Astrocyte of the hippocampus (primary cell): ENCODE results near the gene NLRC5.

ENCODE experiments used
- DNase-seq: peaks from one replicate; pipeline ENCODE4 v3.0.0; 2011; ENCODE audit warnings: low read depth, low spot score

NLRC5 gene

GRCh38 chr16:57123974-57124674 lies 134.8 kb downstream of the NLRC5 start:
- DNase-seq = no peak

DNA sequence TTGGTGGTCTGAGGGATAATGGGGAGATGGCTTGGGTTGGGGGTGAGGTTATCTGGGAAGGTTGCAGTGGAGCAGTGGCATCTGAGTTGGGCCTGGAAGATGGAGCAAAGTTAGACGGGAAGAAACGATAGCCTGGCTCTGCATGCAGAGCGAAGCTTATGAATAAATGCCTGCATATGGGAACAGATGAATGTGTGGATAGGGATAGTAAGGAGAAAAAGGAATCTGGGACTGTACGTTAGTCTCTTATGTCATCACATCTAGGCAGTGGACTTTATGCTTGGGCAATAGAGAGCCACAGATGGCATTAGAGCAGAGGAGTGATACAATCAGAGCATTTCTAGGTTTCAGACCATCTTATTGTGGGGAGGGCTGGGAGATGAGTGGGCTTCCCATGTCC lies 136.0 kb downstream of the NLRC5 start:
- DNase-seq = no peak

DNA sequence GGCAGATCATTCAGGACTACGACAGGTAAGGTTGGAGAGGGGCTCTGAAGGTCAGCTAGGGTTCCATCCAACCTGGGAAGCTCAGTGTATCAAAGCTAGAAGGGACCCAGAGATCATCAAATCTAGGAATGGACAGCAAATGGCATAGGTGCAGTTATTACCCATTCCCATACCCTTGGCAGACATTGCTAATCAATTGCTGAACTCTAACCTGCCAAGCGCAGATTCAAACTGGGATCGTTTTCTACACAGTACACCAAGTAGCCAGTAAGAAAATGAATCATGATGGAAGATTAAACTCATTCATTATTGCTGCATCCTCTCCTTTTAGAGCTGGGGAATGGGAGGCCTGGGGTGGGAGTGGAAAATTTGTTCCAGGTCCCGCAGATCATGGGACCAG lies 136.6 kb downstream of the NLRC5 start:
- no peak for DNase-seq

DNA sequence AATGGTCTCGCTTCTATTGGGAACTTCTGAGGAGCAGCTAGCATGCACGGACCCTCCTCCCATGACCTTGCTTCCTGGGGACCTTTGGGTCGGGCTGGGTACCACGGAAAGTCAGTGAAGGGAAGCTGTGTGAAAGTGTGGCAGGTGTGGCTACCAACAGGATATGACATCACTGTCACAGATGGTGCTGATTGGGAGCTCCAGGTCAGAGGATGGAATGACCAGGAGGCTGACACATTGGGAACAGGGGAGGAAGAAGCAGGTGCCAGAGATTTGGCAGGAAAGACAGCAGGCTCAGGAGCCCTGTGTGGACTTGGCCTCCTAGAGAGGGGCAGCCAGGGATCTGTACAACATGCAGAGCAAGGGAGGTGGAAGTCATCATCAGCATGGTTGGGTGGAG lies 137.1 kb downstream of the NLRC5 start:
- DNase-seq = no peak

- no peak for DNase-seq
Measured at GRCh38 chr16:57127037-57127763, 137.8 kb downstream of the NLRC5 start.

- no peak for DNase-seq
Measured at GRCh38 chr16:57127836-57128235, 138.5 kb downstream of the NLRC5 start.

DNA sequence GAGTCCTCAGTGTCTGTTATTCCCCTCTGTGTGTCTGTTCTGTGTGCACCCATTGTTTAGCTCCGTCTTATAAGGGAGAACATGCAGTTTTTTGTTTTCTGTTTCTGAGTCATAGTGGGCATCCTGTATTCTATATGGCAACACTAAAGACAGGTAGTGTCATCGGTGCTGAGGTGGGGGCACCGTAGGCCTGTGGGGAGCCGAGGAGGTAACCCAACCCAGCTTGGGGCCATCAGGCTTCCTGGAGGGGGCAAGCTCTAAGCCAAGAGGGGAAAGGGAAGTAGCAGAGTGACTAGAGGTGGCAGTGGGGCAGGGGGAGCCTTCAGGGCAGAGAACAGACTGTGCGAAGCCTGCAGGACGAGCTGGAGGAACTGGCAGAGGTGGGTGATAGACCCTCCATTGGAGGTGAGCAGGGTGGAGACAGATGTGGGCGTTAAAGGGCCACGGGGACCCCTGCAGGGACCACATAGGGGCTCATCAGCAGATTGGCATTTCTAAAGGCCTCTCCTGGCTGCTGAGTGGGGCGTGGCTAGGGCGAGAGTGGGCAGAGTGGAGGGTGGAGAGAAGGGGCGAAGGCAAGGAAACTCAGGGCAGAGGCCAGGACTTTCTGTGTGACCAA lies 139.5 kb downstream of the NLRC5 start:
- DNase-seq = no peak

GRCh38 chr16:57130950-57131321 lies 141.6 kb downstream of the NLRC5 start:
- DNase-seq = no peak

DNA sequence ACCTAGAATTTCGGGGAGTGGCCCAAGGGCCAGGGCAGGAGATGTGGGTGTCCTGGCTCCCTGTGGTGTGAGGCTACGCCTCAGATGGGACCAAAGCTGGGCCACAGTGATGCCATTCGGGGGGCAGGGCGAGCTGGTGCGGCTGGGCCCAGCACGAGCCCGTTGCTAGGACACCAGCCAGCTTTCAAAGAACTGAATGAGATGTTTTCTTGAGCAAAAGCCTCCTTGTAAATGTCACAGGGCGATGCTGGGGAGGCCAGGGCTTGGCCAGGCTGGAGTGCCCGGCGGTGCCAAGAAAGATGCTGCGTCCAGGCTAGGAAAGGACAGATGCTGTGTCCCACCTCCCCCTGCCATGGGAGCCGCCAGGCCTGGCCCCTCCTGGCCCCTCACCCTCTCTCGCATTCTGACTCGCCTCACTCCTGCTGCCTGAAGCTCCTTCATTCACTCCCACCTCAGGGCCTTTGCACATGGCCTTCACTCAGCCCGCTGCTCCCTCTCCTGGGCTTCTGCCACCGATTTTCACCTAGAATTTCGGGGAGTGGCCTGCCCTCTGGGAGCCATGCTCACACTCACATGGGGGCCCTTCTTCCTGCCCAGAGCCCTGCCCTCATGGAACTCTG lies 142.1 kb downstream of the NLRC5 start:
- DNase-seq = peak; percentile 25

- no peak for DNase-seq
Measured at GRCh38 chr16:57132470-57132869, 143.1 kb downstream of the NLRC5 start.

DNA sequence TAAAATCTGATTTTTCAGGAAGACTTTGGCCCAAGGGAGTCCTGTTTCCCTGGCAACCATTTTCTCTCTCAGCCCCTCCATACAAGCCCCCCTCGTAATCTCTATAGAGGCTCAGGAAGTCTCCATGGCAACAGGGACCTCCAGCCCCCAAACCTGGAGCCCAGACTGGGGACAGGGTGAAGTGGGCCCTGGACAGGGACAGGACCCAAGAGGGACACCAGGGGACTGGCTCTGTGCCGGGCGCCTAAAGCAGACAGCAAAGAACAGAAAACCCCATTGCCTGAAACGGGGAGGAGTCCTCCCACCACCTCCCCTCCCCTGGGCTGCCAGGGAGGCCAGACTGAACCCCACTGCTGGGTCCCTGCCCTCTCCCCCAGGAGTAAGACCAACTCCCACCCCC lies 143.7 kb downstream of the NLRC5 start:
- DNase-seq = no peak
